OCI-LY3 (cell line): ENCODE data around the gene IRAK2.
"Not testable (repeated sequence)": the region's sequence is repeated elsewhere in the genome, so short reads cannot be mapped to it uniquely, and the experiment has no call there.

ENCODE experiments used
- EZH2phosphoT487 ChIP-seq: fragments of 200-600 bp; shearing (Covaris generic); IDR thresholded peaks from 2 replicates; pipeline ENCODE4 v1.6.1; 2018; ENCODE audit warnings: antibody characterized with exemption, mixed run types, low read depth
- TF ChIP-seq, protein P1 (sequence below): fragments of 200-600, 300-600 bp; sonication (generic); IDR thresholded peaks from 2 replicates; pipeline ENCODE4 v1.5.1; 2014; ENCODE audit warnings: antibody characterized with exemption, low read length, low read depth

- TF ChIP-seq, protein P1, sequence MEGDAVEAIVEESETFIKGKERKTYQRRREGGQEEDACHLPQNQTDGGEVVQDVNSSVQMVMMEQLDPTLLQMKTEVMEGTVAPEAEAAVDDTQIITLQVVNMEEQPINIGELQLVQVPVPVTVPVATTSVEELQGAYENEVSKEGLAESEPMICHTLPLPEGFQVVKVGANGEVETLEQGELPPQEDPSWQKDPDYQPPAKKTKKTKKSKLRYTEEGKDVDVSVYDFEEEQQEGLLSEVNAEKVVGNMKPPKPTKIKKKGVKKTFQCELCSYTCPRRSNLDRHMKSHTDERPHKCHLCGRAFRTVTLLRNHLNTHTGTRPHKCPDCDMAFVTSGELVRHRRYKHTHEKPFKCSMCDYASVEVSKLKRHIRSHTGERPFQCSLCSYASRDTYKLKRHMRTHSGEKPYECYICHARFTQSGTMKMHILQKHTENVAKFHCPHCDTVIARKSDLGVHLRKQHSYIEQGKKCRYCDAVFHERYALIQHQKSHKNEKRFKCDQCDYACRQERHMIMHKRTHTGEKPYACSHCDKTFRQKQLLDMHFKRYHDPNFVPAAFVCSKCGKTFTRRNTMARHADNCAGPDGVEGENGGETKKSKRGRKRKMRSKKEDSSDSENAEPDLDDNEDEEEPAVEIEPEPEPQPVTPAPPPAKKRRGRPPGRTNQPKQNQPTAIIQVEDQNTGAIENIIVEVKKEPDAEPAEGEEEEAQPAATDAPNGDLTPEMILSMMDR: not testable (repeated sequence)
- TF ChIP-seq EZH2phosphoT487: not testable (repeated sequence)
Observed at GRCh38 chr3:10266936-10267335, 102.2 kb downstream of the IRAK2 start.
